Measurements from ENCODE around the gene ST6GALNAC5. TPM values are rescaled to one million over a fixed set of nuclear protein-coding genes. Genes with fewer than 3 reads are reported as not detected.

ST6GALNAC5 gene
- 41.0 TPM for total RNA-seq

DNA sequence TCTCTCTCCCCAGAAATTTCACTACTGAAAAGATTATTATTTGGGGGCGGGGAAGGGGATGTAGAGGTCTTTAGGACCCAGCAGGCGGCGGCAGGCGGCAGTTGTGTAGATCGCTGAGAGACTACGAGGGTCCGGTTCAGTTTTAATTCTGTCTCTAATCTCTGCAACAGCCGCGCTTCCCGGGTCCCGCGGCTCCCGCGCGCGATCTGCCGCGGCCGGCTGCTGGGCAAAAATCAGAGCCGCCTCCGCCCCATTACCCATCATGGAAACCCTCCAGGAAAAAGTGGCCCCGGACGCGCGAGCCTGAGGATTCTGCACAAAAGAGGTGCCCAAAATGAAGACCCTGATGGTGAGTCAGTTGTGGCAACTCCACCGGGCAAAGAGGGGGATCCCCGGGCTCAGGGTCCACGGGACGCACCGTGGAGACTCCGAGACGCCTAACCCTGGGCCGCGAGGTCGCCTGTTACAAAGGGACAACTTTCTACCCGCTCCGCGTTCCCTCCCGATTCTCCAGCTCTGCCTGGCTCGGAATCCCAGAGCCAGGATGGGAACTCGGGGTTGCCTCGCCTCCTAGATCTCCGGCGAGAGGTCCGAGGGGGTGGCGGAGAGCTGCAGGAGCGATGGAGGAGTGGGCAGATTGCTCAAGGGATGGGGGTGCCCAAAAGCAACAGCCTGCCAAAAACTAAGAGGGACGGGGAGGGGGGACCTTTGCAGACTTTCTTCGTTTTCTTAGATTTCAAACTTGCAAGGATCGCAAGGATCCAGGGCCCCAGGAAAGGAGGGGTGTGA, at the start of gene ST6GALNAC5:
Gene ST6GALNAC5 (plus strand): TSS at position 139 of the 789 bp plus-strand sequence.

Small RNAs within 50 kb of the gene (small RNA-seq; reads per million reads assigned to genes)
- gene MIR7156 (ENCODE audit: low replicate concordance): not detected
